CD4-positive, alpha-beta T cell (primary cell): Measurements from ENCODE around the gene USP8. TPM values are rescaled to one million over a fixed set of nuclear protein-coding genes. Genes with fewer than 3 reads are reported as not detected.
"Not testable (repeated sequence)": the region's sequence is repeated elsewhere in the genome, so short reads cannot be mapped to it uniquely, and the experiment has no call there.

Experiments
- ATAC-seq: fragments of 200-7000 bp; cut with Tn5 transposase; one replicate; pipeline ENCODE4 v1.10.0; 2022; ENCODE audit warnings: mild to moderate bottlenecking; ENCODE audit not compliant: poor library complexity
- CTCF ChIA-PET: fragments of 350-600 bp; sonication (Branson Sonifier 250); formaldehyde crosslinking; loops from one replicate; lab custom pipeline; 2021; ENCODE audit warnings: antibody characterized with exemption, inconsistent platforms; lab: Charles Lee
- POLR2A ChIA-PET: fragments of 350-600 bp; sonication (Branson Sonifier 250); formaldehyde crosslinking; loops from one replicate; lab custom pipeline; 2021; ENCODE audit warnings: antibody characterized with exemption, inconsistent platforms; lab: Charles Lee
- DNase-seq, 14 experiments: peaks; one replicate each; pipeline ENCODE4 v3.0.0-alpha.2; 2013 to 2020; ENCODE audit warnings: mixed read lengths in 2 of 14
- H3K27ac ChIP-seq, 2 donors: one replicate each; pipeline versions ENCODE4 v1.5.1 to v1.7.0; 2013; ENCODE audit warnings: low read length in 2 of 2, low read depth in 1 of 2, mild to moderate bottlenecking in 1 of 2
- H3K27me3 ChIP-seq, 2 experiments: 1 replicate in 1 of 2; 2 replicates in 1 of 2; pipeline versions ENCODE4 v1.6.1 to v1.7.0; 2013; ENCODE audit warnings: low read length in 2 of 2, control low read depth in 1 of 2, mild to moderate bottlenecking in 1 of 2, moderate library complexity in 1 of 2; ENCODE audit not compliant: insufficient read depth in 2 of 2, control insufficient read depth in 1 of 2
- H3K36me3 ChIP-seq: one replicate; pipeline ENCODE4 v1.6.1; 2013; ENCODE audit warnings: low read length, control low read depth; ENCODE audit not compliant: insufficient read depth
- H3K4me1 ChIP-seq: one replicate; pipeline ENCODE4 v1.6.1; 2013; ENCODE audit warnings: low read length, control low read depth; ENCODE audit not compliant: insufficient read depth
- H3K4me3 ChIP-seq: one replicate; pipeline ENCODE4 v1.5.1; 2013; ENCODE audit warnings: mild to moderate bottlenecking, low read length, moderate library complexity
- H3K9me3 ChIP-seq, 2 experiments: 1 replicate in 1 of 2; 2 replicates in 1 of 2; pipeline versions ENCODE4 v1.6.1 to v1.7.0; 2013; ENCODE audit warnings: low read length in 2 of 2, mild to moderate bottlenecking in 2 of 2, control low read depth in 1 of 2, moderate library complexity in 1 of 2; ENCODE audit not compliant: control insufficient read depth in 1 of 2, insufficient read depth in 1 of 2
- H3K27ac Mint-ChIP-seq: one replicate; pipeline ENCODE4 v1.8.0; 2020; ENCODE audit warnings: mixed read lengths
- H3K27me3 Mint-ChIP-seq: one replicate; pipeline ENCODE4 v1.8.0; 2021; ENCODE audit warnings: mixed read lengths
- H3K36me3 Mint-ChIP-seq: one replicate; pipeline ENCODE4 v1.8.0; 2021; ENCODE audit warnings: low read depth, mixed read lengths
- H3K4me1 Mint-ChIP-seq: one replicate; pipeline ENCODE4 v1.8.0; 2021; ENCODE audit warnings: low read depth, mixed read lengths
- H3K4me3 Mint-ChIP-seq: one replicate; pipeline ENCODE4 v1.8.0; 2020; ENCODE audit warnings: mild to moderate bottlenecking, mixed read lengths
- H3K9me3 Mint-ChIP-seq: one replicate; pipeline ENCODE4 v1.8.0; 2020; ENCODE audit warnings: mixed read lengths
- CTCF ChIP-seq: fragments of 200-600 bp; IDR thresholded peaks from one replicate; pipeline ENCODE4 v1.8.0; 2022; ENCODE audit warnings: antibody characterized with exemption, mild to moderate bottlenecking
- intact Hi-C, 2 experiments: fragments of 100-400 bp; cut with DNase I in 1 of 2; cut with micrococcal nuclease in 1 of 2; formaldehyde crosslinking; loops; one replicate each; pipeline versions ENCODE4 v1.15.1 to v1.9.0; 2023 to 2025; cut with DNase I, micrococcal nuclease
- total RNA-seq, 174 experiments: library from RNA in 2 of 174; stranded (reverse) in 2 of 174; gene quantifications; one replicate each; pipeline ENCODE4 v1.2.3 and lab custom pipeline; 2021 to 2026

USP8 gene
- total RNA-seq, 2 experiments from 2014 or later = 48.9 to 50.0 TPM

GRCh38 chr15:50390554-50391264 lies 33.5 kb upstream of the USP8 start:
- Mint-ChIP-seq H3K4me3 (no peak overlapping the region), H3K36me3 (no peaks in the 10 kb centered on the region), H3K27ac (no peak overlapping the region), H3K9me3 (no peaks in the 10 kb centered on the region), H3K4me1 (no peaks in the 10 kb centered on the region), H3K27me3 (no peaks in the 10 kb centered on the region)
- H3K4me1 ChIP-seq = no peaks in the 10 kb centered on the region
- TF ChIP-seq CTCF = no peak
- H3K27me3 ChIP-seq = no peaks in the 10 kb centered on the region
- ChIA-PET POLR2A (no interaction called here), CTCF (no interaction called here)
- H3K9me3 ChIP-seq = no peaks in the 10 kb centered on the region
- no peaks in the 10 kb centered on the region for H3K36me3 ChIP-seq
- ATAC-seq = no peak
- H3K4me3 ChIP-seq = no peak overlapping the region
- peak in 3 of 14 experiments; percentile 3 to 8 (median 4) for DNase-seq
- no peak overlapping the region for H3K27ac ChIP-seq
- intact Hi-C loops = no loop called here

GRCh38 chr15:50391561-50391960 lies 32.6 kb upstream of the USP8 start:
- H3K4me1 ChIP-seq, CTCF ChIA-PET, H3K27me3 ChIP-seq, ATAC-seq, H3K9me3 Mint-ChIP-seq, H3K27me3 Mint-ChIP-seq, H3K4me3 Mint-ChIP-seq, intact Hi-C loops, DNase-seq, H3K27ac ChIP-seq, POLR2A ChIA-PET, H3K27ac Mint-ChIP-seq, H3K9me3 ChIP-seq, H3K4me1 Mint-ChIP-seq, H3K36me3 Mint-ChIP-seq, H3K4me3 ChIP-seq, H3K36me3 ChIP-seq: not testable (repeated sequence)

GRCh38 chr15:50411870-50412269 lies 12.3 kb upstream of the USP8 start:
- ChIA-PET POLR2A (no interaction called here), CTCF (interaction anchor here (1.3 kb wide), 1 partner anchor 10 kb away, joined by 4 read pairs; no protein-coding TSS in a partner anchor)
- Histone ChIP-seq H3K4me1 (no peaks in the 10 kb centered on the region), H3K4me3 (no peak overlapping the region), H3K27me3 (no peaks in the 10 kb centered on the region), H3K36me3 (no peaks in the 10 kb centered on the region), H3K27ac (no peak overlapping the region), H3K9me3 (no peaks in the 10 kb centered on the region)
- Mint-ChIP-seq H3K36me3 (no peaks in the 10 kb centered on the region), H3K27me3 (no peaks in the 10 kb centered on the region), H3K9me3 (no peaks in the 10 kb centered on the region), H3K27ac (no peak overlapping the region), H3K4me3 (no peak overlapping the region), H3K4me1 (no peaks in the 10 kb centered on the region)
- DNase-seq = no peak
- TF ChIP-seq CTCF = no peak
- intact Hi-C loops = no loop called here
- ATAC-seq = no peak

- H3K27me3 Mint-ChIP-seq = no peaks in the 10 kb centered on the region
These were observed 9.6 kb upstream of the USP8 start for GRCh38 chr15:50414624-50415023.

More at GRCh38 chr15:50414624-50415023, 9.6 kb upstream of the USP8 start:
- H3K9me3 ChIP-seq = no peaks in the 10 kb centered on the region
- ATAC-seq (no peak), DNase-seq (no peak)
- no peak overlapping the region for H3K4me3 ChIP-seq
- Mint-ChIP-seq H3K4me3 (no peak overlapping the region), H3K4me1 (no peaks in the 10 kb centered on the region), H3K9me3 (no peaks in the 10 kb centered on the region), H3K27ac (no peak overlapping the region), H3K36me3 (no peaks in the 10 kb centered on the region)
- H3K27ac ChIP-seq = no peak overlapping the region
- ChIA-PET POLR2A (no interaction called here), CTCF (no interaction called here)
- H3K4me1 ChIP-seq = no peaks in the 10 kb centered on the region
- intact Hi-C loops = no loop called here
- H3K36me3 ChIP-seq = no peaks in the 10 kb centered on the region
- no peaks in the 10 kb centered on the region for H3K27me3 ChIP-seq
- TF ChIP-seq CTCF = no peak
